ENCODE results near the gene LIFR.

LIFR gene

DNA sequence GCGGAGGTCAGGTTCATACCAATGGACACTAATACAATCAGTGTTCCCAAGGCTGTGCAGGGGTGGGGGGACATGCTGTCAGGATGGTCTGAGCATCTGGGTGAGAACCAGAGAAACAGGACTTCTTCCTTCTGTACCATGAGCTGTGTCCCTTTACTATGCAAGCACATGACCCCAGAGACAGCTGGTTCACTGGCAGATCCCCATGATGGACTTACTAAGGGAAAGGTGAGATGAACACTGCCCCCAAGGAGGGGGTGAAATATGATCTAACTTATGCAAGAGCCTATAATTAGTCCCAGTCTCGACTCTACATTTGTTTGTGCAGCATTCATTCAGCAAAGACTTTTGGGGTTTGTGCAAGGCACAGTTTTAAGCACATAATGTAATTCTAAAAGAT is 91.4 kb downstream of the LIFR start:
- no peak for DNase-seq

DNA sequence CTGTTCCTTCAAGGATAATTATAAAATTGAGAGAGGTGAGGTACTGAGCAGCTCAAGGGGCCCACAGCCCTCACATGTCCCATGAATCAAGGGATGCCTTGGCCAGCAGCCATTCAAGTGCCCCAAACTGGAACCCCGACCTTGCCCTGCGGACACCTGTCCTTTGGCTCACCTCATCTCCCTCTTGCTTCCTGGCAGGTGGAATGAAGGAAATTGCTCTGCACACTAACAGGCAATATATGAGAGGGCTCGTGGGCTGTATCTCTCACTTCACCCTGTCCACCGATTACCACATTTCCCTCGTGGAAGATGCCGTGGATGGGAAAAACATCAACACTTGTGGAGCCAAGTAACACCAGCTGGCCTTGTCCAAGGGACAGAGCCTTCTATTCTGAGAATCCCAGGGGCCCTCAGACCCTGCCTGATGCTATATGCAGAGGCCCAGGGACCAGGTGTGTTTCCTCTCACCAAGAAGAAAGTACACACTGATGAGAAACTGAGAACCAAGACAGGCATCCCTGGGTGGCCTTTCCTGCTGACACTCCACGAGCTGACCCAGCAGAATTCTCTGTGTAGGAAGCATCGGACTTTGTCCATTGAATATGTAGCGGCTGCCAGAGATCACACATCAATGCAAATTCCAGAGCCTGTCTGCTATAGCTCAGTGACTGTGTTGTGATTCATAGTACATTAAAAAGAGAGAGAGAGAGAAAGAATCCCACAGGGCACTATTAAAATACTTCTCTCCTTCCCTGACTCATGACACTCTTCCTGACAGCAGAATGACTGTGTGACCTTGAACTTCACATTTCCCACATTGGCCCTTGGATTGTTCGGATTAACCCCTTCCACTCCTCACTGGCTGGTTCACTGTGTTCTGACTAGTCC is 92.6 kb downstream of the LIFR start:
- no peak for DNase-seq

DNA sequence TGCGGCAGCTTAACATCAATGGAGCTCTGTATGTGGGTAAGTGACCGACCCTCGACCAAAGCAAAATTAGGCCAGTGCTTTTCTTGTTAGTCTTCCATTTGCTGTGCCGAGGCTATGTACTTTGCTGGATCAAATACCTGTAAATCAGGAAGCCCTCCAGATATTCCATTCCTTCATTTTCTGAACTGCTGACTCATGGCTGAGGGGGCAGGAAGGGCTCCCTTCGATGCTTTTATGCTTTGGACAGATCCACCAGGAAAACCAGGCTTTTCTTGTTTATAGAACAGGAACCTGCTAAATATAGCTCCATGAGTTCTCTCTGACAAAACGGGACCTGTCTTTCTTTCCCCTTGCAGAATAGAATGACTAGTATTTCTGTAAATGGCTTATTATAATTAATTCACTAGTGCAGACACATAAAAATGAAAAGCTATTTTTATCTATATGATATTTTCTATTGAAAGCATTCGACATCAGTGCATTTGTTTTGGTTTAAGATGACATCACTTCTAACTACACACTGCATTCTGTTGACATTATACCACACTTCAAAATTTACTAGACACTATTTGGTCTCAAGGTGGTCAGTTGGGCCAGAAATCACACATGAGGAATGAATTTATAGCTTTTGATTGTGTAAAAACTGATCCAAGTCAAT is 93.3 kb downstream of the LIFR start:
- no peak for DNase-seq

DNA sequence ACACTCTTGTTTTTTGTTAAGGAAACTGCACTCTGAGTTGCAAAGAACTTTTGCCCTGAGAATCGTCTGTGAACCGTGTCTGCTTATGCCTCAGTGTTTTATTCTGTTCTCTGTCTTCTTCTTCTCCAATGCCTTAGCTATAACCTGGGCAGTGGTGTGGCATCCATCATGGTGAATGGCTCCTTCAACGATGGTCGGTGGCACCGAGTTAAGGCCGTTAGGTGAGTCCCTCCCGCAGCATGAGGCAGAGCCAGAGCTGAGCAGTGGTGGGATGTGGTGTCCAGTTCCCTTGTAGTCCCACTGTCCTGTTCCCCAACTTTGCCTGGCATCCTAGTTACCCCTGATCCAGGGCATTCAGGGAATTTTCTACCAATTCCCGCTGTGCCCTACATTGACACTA is 98.3 kb downstream of the LIFR start:
- DNase-seq: no peak

DNA sequence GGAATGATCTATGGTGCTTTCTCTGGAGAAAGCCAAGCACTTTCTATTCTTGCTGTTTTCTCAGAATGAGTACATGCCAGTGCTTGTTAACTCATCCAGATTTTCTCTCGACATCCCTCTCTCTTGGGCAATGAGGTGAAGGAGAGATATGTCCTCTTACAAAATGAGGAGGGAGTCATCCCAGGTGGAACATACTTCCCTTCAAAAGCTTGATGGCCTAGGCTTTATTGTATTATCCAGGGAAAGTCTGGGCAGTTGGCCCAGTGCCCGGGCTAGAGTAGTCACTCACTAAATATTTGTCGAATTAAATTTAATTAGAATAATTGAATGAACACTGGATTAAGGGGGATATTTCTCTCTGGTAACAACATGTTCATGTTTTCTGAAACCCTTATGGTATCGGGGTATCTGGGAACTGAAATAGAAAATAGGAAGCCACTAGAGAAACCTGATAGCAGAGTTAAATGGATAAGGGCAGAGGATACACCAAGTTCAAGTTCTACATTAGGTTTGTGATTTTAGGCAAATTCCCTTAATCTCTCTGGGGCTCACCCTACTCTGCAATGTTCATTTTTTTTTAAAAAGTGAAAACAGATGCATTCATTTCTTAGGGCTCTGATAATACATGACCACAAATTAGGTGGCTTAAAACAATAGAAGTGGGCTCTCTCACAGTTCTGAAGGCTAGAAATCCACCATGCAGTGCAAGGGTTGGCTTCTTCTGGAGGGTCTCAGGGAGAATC is 99.6 kb downstream of the LIFR start:
- no peak for DNase-seq

DNA sequence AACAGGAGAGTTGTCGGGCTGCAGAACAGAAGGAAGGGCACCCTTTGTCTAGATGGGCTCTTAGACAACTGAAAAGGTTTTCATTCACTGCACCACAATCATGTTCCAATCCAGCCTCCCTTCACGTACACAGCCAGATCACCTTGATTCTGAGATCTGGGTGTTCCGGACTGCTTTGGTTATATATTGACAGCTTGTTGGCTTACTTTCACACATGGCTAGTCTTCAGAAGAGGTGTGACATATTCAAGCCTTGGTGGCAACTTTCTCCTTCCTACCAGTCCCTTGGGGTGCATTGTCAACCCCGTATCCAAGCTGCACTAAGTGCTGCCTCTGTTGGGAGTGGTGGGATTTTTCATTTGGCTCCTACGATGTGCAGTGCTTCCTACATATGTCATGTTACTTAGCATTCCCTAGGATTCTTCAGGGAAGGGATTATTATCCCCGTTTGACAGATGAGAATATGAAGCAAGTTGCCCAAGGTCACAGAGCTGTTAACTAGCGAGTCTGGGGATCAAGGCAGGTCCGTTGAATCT is 100.6 kb downstream of the LIFR start:
- no peak for DNase-seq

DNA sequence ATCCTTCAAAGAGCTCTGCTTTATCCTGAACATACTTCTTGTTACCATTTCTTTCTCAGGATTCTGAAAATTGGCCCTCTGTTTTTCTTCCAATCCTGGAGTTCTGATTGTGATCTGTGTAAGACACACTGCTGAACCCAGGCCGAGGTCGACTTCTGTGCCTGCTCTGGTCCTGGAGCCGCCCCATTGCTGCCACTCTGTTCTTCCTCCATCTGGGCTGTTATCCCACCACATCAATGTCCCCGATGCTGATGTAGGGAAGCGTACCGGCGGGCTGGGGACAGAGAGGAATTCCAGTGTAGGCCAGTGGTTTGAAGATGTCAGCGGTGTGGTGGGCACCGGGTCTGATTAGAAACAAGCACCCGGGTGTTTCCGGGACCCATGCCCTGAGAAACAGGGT is 102.5 kb downstream of the LIFR start:
- DNase-seq: no peak

DNA sequence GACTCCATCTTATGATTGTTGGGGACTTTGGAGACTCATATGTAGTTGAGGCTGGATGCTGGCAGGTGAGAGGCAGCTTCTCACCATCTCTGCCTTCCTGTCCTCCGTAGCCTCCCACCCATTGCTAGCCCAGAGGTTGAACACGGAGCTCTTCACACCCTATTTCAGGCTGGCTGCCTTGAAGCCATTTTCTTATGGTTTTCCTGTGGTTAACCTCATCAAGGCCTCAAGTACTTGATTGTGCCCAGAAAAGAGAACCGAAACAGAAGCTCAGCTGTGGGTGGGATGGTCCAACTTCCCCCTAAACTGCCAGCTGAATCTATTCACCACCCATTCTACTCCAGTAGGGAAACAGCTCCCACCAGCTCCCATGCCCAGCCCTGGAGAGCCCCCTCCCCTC is 102.9 kb downstream of the LIFR start:
- peak; percentile 87 for DNase-seq

DNA sequence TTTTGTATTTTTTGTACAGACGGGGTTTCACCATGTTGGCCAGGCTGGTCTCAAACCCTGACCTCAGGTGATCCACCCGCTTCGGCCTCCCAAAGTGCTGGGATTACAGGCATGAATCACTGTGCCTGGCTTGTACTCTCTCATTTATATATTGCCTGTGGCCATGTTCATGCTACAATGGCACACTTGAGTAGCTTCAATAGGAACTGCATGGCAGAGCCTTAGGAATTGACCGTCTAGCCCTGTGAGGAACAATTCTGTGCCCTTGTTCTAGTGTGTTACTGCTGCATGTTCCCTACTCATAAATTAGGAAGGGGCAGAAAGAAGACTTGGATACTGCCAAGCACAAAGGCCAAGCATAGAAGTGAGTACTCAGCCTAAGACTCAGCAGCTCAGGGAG is 104.2 kb downstream of the LIFR start:
- DNase-seq: no peak

DNA sequence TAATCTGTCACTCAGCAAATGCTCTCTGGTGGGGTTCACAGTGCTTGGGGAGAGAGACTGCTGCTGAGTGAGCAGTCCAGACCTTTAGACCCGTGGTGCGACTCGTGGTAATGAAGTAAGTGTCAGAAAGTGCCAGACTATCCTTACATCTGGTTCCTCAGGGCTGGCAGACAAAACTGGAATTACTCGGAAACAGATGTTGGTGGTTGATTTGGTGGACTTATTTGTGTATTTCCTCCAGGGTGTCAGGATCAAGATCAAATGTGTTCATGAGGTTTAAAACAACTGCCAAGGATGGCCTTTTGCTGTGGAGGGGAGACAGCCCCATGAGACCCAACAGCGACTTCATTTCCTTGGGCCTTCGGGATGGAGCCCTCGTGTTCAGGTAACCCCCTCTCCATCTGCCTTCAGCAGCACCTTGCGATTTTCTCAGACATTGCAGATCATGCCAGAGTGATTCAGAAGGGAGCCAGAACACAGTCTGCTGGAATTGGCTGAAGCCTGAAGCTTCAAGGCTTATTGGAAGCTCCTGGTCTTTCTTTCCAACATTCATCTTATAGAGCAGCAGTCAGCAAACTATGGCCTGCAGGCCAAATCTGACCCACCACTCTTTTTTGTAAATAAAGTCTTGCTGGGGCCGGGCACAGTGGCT is 105.2 kb downstream of the LIFR start:
- DNase-seq: no peak

DNA sequence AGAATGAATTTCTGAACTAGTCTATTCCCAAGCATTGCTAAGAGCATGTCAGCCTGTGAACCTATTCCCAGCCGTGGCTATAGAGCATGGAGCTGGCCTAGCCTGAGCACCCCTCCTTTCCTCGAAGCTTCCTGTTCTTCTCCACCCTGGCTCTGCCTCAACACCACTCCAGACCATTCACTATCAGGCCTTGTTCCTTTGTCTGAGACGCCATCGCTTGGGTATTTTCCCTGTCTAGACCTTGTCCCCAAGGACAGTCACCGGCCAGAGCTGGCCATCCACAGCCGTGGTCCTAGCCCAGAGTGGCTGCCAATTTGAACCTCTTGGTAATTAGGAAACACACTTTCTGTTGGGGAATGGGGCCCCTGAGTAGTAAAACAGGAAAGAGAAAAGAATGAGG is 105.8 kb downstream of the LIFR start:
- DNase-seq: no peak

DNA sequence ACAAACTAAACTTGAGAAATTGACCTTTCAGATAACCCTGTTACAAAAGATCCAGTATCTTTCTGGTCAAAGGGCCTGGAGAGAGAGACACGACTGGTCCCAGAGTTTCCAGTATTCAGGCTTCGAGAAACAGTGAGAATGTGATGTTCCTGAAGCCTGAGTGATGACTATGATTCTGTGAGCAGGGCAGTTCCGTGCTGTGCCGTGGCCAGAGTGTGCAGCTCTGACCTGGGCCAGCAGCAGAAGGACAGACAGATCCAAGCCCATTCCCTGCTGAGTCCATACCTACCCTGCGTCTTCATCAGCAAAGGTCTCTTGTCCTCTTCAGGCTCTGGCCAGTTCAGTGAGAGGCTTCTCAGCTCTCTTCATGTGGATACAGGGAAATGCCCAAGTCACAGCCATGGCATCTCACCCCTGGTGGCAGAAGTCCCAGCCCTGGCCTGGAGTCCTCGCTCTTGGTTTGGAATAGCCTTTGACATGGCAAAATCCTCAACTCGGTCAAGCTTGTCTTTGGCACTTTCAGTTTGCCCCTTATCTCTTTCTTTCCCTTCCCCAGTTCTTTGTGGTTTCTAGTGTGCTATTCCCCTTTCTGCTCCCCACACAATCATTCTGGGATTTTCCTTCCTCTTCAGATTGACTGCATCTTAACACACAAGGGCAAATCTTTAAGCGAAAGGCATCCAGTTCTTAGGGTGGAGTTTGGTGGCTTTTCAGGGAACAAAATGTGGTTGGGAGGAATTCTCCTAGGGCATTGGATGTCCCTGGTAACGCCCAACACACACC is 107.7 kb downstream of the LIFR start:
- no peak for DNase-seq

DNA sequence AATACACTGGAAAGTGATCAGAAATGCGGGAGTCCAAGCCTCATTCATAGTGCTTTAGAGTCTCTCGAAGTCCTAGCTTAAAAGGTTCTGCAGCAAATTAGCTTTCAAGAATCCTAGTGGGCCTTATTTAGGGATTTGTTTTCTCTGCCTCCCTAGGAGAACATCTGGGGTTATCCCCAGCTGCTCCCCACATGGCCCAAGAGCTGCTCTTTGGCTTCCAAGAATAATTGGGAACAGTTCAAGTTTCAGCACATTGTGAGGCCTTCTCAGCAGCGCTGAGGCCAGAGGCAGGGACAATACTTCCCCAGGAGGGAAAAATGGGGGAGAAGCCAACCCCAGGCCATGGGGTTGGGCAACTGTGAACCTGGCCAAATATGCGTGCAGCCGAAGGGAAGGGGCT is 108.7 kb downstream of the LIFR start:
- DNase-seq: no peak

DNA sequence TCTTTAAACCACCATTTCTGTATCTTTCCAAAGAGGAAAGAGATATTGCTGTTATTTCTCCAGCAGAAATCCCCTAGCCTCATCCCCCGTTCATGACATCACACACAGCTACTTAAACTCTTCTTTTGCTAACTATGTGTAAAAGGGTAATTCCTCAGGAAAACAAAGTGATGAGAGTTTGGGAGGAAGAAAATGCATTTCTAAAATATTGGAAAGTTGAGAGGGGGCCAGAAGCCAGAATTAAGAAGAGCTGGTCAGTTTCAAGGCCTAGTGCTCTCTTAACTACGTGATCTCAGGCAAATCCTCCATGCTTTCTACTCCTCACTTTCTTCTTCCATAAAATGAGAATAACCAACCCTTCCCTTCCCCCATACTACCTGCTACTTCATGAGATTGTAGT is 109.4 kb downstream of the LIFR start:
- DNase-seq: no peak

DNA sequence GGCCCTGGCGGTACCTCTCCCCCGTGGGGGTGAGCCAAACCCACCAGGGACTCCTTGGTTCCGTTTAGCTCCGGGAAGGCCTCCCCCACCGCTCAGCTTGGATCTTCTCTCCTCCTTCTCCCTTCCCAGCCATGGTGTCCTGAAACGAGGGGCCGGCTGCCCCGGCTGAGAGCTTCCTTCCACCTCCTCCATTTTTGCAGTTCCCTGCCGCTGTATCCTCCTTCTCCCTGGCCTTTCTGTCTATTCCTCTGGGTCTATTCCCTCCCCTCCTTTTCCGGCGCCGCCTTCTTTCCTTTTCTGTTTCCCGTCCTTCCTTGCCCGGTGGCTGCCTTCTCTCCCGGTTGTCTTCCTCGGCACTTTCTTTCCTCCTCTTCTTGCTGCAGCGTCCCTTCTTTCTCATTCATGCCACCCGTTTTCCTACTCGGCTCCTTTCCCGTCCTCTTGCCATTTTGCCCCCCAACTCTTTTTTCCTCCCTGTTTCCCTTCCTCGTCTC is 110.4 kb downstream of the LIFR start:
- no peak for DNase-seq

DNA sequence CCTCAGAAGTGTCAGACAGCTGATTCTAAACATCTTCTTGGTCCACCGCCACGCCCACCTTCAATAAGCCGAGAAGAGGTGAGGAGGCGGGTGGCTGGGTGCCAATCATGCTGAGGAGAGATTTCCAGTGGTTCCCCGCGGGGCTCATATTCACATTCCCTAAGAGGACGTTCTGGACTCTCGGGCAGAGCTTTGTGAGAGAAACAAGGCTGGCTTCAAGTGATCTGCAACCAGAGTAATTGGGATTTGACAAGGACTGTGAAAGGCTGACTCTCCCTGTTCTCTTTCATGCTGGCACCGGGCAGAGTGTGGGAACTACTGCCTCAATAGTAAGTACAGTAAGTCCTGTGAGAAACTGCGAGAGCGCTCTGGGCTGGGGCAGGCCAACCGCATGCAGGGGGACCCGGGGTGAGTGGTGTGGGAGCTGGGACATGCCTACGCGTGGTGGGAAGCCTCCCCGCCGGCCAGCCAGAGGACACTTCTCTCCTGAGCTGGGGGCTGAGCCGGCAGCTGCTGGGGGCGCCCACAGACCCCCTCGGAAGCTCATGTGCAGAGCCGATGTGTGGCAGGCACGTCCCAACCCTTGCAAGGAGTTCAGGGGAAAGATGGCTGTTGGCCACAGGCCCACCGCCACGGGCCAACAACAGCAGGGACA is 110.9 kb downstream of the LIFR start:
- DNase-seq: no peak

DNA sequence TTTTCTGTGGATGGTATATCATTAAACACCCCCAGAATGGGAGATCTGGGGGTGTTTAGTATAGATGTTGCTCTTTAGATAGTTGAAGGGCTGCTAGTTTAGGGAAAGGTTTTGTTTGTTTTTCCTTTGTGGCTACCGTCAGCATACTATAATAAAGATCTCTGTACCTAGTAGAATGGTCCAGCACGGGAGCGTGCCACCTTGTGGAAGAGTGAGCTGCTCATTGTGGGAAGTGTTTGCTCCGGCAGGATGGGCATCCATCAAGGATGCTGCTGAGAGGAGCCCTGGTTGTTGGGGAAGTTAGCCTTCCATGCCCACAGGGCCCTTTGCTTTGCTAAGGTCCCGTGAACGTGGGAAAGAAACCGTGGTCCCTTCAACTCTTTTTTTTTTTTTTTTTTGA is 113.1 kb downstream of the LIFR start:
- no peak for DNase-seq

DNA sequence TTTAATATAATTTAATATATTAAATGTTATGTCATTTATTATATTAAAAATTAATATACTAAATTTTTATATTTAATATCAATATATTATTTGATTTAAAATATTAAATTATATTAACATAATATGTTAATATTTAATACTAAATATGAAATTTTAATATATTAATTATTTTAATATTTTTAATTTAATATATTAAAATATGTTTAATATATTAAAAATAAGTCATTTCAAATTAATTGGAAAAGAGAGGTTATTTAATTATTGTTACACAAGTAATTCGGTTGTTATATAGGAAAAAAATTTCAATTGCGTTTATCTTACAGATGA is 114.2 kb downstream of the LIFR start:
- DNase-seq: no peak

DNA sequence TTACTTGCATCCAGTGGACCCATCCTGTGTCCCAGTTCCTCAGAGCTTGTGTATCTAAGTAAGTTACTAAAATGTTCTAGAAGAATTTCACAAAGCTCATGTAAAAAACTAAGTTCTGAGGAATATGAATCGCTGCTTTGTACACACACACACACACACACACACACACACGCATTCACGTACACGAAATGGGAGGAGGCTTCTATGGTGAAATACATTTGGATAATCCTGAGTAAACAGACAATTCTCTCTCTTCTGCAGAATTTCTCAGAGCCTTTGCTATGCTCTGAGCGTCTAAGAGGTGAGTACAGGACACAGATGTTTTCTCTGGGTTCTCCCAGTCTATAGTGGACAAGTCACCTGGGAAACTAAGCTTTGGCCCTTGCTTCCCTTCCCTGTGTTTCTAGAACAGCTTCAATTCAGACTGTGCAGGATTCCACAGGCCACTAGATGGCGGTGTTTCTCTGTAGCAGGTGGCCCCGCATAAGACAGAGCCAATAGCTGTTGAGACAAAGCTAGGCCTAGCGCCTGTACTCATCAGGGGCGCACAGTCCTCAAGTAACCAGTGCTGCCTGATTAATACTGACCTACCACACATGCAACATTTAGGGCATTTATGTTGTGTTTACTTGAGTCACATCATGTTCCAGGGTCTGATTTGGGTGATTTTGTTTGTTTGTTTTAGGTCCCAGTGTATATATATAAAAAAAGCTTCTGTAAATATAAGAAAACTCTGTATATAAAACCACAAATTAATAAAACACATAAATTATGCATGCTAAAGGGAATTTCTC is 114.8 kb downstream of the LIFR start:
- DNase-seq: peak; percentile 93

DNA sequence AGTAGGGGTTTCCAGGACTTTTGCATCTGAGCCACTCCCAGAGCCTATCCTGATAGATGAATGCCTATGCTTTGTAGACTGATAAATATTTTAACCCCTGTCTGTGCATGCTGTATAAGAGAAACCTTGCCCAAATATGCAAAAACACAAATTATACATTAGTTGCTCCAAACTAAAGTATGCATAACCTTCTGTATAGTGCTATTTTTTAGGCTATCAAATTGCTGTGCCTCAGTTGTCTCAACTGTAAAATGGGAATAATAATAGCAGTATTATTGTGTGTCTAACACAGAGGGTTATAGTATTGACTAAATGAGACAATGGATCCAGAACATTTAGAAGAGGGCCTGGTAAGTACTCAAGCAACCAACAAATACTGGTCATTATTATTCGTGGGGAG is 117.7 kb downstream of the LIFR start:
- no peak for DNase-seq

All from hematopoietic multipotent progenitor cell treated with erythropoietin and hydrocortisone succinate and interleukin-3 and kit ligand, for 4 days (in vitro differentiated cells).